Testis (tissue), 3 donors: Measurements from ENCODE around the gene TSEN54. TPM values are rescaled to one million over a fixed set of nuclear protein-coding genes. Genes with fewer than 3 reads are reported as not detected.

ENCODE experiments used
- DNase-seq: peaks from one replicate; pipeline ENCODE4 v3.0.0-alpha.2; 2019
- H3K27ac ChIP-seq, 2 donors: fragments of 200-600 bp; sonication (generic); one replicate each; pipeline ENCODE4 v1.5.1; 2019
- H3K27me3 ChIP-seq: fragments of 200-600 bp; sonication (generic); one replicate; pipeline ENCODE4 v1.5.1; 2019
- H3K36me3 ChIP-seq: fragments of 200-600 bp; sonication (generic); one replicate; pipeline ENCODE4 v1.5.1; 2017; ENCODE audit warnings: low read depth; ENCODE audit errors: missing control alignments
- H3K4me1 ChIP-seq: fragments of 200-600 bp; sonication (generic); one replicate; pipeline ENCODE4 v1.5.1; 2019
- H3K4me3 ChIP-seq, 2 donors: fragments of 200-600 bp; sonication (generic); one replicate each; pipeline ENCODE4 v1.5.1; 2017 to 2019
- H3K9me3 ChIP-seq: fragments of 200-600 bp; sonication (generic); one replicate; pipeline ENCODE4 v1.5.1; 2017
- POLR2A ChIP-seq: fragments of 450-650 bp; IDR thresholded peaks from one replicate; pipeline ENCODE4 v1.6.1; 2017; ENCODE audit warnings: antibody characterized with exemption, mild to moderate bottlenecking, moderate library complexity
- WGBS, 2 donors: methylation state at CpG; one replicate each; pipeline ENCODE4 v1.1.5; 2018; 5-methylcytosine and 5-hydroxymethylcytosine counted together
- intact Hi-C: fragments of 100-400 bp; cut with DNase I; formaldehyde crosslinking; loops from one replicate; pipeline ENCODE4 v1.15.1; 2023; ENCODE audit warnings: low total_unique reads
- polyA plus RNA-seq: library from polyadenylated mRNA; stranded (reverse); fragments of 350-450 nt; fragmentation: Illumina TruSeq; extraction: RNeasy Lipid Tissue Mini Kit (QIAGEN cat#74804); gene quantifications from one replicate; pipeline ENCODE4 v1.2.3, GENCODE V29; 2014; ENCODE audit warnings: low read depth, low replicate concordance; ENCODE audit not compliant: insufficient read depth
- total RNA-seq, 2 donors: library from RNA; depleted of rRNA; stranded (reverse); fragments of >200 nt; gene quantifications; one replicate each; pipeline ENCODE4 v1.2.3, GENCODE V29; 2016
- TF ChIP-seq, protein P1 (sequence below), 3 experiments: fragments of 450-650 bp in 2 of 3; fragments of 200-600 bp in 1 of 3; sonication (generic) in 1 of 3; IDR thresholded peaks; one replicate each; pipeline ENCODE4 v1.5.1; 2016 to 2019; ENCODE audit warnings: antibody characterized with exemption in 3 of 3, mild to moderate bottlenecking in 2 of 3, moderate library complexity in 1 of 3

The TSEN54 gene
- total and polyA plus RNA-seq, 3 donors from 2014 or later = 28.3 to 46.6 (median 45.7) TPM

DNA sequence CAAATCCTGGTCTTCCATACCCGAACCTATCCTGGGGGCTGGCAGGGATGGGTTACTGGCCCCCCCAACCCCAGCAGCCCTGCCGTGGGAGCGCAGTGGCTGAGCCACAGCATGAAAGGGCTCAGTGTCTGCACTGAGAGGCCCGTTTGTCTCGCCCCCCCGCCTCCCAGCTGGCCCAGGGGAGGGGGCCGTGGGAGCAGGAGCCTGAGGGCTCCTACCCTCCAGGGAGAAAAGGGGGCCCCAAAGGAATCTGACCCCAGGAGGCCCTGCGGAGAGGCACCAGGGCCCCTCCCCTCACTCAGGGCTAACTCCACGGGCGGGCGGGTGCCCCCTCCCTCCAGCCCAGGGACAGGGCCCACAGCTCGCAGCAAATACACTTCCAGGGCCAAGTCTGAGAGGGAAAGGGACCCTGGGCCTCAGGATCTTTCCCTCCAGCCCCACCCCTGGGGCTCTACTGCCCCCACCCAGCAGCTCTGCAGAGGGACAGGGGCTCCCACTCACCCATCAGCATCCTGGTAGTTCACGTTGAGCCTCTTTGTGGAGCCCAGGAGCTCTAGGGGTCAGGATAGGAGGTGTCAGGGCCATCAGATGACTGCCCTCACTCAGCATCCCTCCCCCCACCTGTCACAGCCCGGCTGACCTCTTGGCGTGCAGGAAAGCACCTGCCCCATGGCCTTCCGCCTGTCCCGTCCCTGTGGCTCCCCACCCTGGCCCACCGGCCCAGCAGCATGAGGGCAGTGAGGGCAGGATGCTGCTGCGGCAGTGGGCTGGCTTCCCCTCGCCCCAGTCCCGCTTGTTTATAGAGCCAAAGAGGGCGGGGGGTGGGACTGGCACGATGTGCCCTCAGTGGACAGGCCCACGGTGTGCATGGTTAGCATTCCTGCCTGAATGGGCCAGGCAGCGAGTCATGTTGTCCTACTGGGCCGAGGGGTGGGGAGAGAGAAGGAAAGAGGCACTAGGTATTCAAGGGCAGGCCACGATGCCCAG, 8.3 kb upstream of the TSEN54 start:
- WGBS, 2 donors = 73 to 74% methylated on average over 14 to 19 of the region's 27 CpGs
- intact Hi-C loops = no loop called here
- no peak overlapping the region for H3K27ac ChIP-seq
- no peak for DNase-seq
- H3K4me3 ChIP-seq = no peak overlapping the region
- no peaks in the 10 kb centered on the region for H3K4me1 ChIP-seq
- H3K9me3 ChIP-seq = no peaks in the 10 kb centered on the region
- H3K27me3 ChIP-seq = no peaks in the 10 kb centered on the region
- no peaks in the 10 kb centered on the region for H3K36me3 ChIP-seq
- TF ChIP-seq, protein P1, sequence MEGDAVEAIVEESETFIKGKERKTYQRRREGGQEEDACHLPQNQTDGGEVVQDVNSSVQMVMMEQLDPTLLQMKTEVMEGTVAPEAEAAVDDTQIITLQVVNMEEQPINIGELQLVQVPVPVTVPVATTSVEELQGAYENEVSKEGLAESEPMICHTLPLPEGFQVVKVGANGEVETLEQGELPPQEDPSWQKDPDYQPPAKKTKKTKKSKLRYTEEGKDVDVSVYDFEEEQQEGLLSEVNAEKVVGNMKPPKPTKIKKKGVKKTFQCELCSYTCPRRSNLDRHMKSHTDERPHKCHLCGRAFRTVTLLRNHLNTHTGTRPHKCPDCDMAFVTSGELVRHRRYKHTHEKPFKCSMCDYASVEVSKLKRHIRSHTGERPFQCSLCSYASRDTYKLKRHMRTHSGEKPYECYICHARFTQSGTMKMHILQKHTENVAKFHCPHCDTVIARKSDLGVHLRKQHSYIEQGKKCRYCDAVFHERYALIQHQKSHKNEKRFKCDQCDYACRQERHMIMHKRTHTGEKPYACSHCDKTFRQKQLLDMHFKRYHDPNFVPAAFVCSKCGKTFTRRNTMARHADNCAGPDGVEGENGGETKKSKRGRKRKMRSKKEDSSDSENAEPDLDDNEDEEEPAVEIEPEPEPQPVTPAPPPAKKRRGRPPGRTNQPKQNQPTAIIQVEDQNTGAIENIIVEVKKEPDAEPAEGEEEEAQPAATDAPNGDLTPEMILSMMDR (IDR thresholded peaks at IDR 0.05) = no peak
- TF ChIP-seq POLR2A = no peak

DNA sequence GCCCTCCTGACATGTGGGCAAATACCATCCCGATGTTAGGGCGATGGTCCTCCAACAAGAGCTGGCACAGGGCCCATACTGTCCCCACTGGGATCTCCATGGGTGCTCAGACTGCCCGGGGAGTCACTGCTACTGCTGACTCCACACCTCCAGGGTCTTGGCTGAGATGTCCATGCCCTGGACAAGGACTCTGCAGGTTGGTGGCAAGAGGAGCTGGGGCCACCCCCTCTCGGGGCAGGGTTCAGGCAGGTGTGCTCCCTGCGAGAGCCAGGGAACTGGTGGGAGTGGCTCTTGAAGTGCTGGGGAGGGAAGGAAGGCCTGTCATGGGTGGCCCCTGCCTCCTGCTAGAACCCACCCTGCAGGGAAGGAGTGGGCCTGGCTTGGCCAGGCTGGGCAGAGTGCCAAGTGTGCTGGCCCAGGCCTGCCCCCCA, 7.4 kb upstream of the TSEN54 start:
- no peak for DNase-seq
- Histone ChIP-seq H3K27ac (peak overlapping the region in 1 of 2 donors; percentile 2), H3K9me3 (no peaks in the 10 kb centered on the region), H3K4me1 (peaks cover 6% of the 10 kb centered on the region), H3K36me3 (no peaks in the 10 kb centered on the region), H3K4me3 (no peak overlapping the region), H3K27me3 (no peaks in the 10 kb centered on the region)
- TF ChIP-seq, protein P1 (IDR thresholded peaks at IDR 0.05) = no peak
- no peak for TF ChIP-seq POLR2A
- WGBS, 2 donors = 75% methylated on average over 5 of the region's 5 CpGs; no CpG with 5 or more reads in 1 of the 2 donors
- intact Hi-C loops = no loop called here

DNA sequence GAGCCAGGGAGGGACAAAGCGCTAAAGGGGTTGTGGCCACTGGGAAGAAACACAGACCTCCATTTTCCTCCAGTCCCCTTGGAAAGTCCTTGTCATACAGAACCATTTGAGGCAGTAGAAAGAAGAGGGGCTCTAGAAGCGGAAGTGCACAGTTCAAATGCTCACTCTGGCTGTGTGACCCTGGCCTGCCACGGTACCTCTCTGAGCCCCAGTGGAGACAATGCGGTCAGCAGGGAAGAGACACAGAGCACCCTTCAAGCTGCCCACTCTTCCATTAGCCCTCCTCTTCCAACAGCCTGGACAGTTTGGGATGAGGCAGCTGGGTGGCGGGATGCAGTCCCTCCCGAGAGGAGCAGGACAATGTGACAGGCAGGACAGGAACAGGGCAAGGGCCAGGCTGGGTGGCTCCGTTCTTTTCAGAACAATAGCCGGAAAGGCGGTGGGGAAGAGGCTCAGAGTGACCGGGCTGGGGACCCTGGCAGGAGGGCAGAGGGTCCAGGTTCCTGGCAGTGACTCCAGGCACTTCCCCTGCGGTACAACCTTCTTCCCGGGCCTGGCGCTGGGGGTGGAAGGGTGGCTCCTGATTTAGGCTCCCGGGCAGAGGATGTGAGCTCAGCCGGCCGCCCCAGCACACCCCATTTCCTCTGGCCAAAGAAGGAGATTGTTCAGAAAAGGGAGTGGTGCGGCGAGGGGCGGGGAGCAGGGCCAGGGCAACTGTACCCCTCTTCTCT, 6.6 kb upstream of the TSEN54 start:
- intact Hi-C loops = loop anchor here (5.0 kb wide), 1 partner anchor 82 kb away; no protein-coding TSS in a partner anchor
- Histone ChIP-seq H3K27me3 (no peaks in the 10 kb centered on the region), H3K4me1 (peaks cover 14% of the 10 kb centered on the region), H3K4me3 (no peak overlapping the region), H3K36me3 (no peaks in the 10 kb centered on the region), H3K27ac (peak overlapping the region in 1 of 2 donors; percentile 25), H3K9me3 (no peaks in the 10 kb centered on the region)
- DNase-seq = no peak
- WGBS, 2 donors = 75 to 81% methylated on average over 15 to 19 of the region's 19 CpGs
- TF ChIP-seq, protein P1 (IDR thresholded peaks at IDR 0.05) = no peak
- TF ChIP-seq POLR2A = no peak

DNA sequence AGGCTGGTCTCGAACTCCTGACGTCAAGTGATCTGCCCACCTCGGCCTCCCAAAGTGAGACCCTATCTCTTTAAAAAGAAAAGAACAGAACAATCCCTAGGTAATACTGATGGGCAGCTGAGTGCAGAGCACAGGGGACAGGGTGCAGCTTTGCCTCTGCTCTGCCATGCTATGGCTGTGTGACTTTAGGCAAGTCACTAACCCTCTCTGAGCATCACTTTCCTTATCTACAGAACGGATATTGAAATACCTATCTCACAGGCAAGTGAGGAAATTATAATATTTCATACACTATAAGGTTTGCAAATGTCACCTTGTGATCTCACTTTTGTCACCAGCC, 5.1 kb upstream of the TSEN54 start:
- no peaks in the 10 kb centered on the region for H3K36me3 ChIP-seq
- TF ChIP-seq POLR2A = no peak
- TF ChIP-seq, protein P1 (IDR thresholded peaks at IDR 0.05) = no peak
- DNase-seq = no peak
- H3K27ac ChIP-seq = no peak overlapping the region
- 84 to 93% methylated on average over 4 of the region's 4 CpGs for WGBS, 2 donors
- no peaks in the 10 kb centered on the region for H3K27me3 ChIP-seq
- peaks cover 18% of the 10 kb centered on the region for H3K4me1 ChIP-seq
- H3K4me3 ChIP-seq = no peak overlapping the region
- intact Hi-C loops = loop anchor here (5.0 kb wide), 1 partner anchor 84 kb away; no protein-coding TSS in a partner anchor
- no peaks in the 10 kb centered on the region for H3K9me3 ChIP-seq
